ENCODE results near the gene CAPN3. TPM values are rescaled to one million over a fixed set of nuclear protein-coding genes. Genes with fewer than 3 reads are reported as not detected.
A peak's percentile ranks its signal among the peaks of the same experiment; 100 is the strongest.

CAPN3 gene
- total and polyA plus RNA-seq, 4 donors, result 19.2 to 46.7 (median 35.2) TPM

- Histone ChIP-seq H3K9me3 (ENCODE audit: control insufficient read depth, insufficient read depth, low read length) (no peaks in the 10 kb centered on the region), H3K36me3 (ENCODE audit: control insufficient read depth, insufficient read depth, low read length) (peaks cover 6% of the 10 kb centered on the region), H3K27ac (ENCODE audit: low read depth, low read length) (peak overlapping the region; percentile 78), H3K4me3 (ENCODE audit: low read depth, low read length) (peak overlapping the region; percentile 21), H3K27me3 (ENCODE audit: control insufficient read depth, insufficient read depth, low read length) (no peaks in the 10 kb centered on the region), H3K4me1 (ENCODE audit: control insufficient read depth, insufficient read depth, low read length) (peaks cover 6% of the 10 kb centered on the region)
- no peak for DNase-seq (ENCODE audit: low read depth in 4 of 6, low spot score in 6 of 6)
These were observed 97.2 kb downstream of the CAPN3 start for GRCh38 chr15:42456531-42456930.

GRCh38 chr15:42456971-42457370 is 97.7 kb downstream of the CAPN3 start:
- H3K27me3 ChIP-seq (ENCODE audit: control insufficient read depth, insufficient read depth, low read length), result no peaks in the 10 kb centered on the region
- no peak for DNase-seq (ENCODE audit: low read depth in 4 of 6, low spot score in 6 of 6)
- peaks cover 4% of the 10 kb centered on the region for H3K36me3 ChIP-seq (ENCODE audit: control insufficient read depth, insufficient read depth, low read length)
- peak overlapping the region; percentile 78 for H3K27ac ChIP-seq (ENCODE audit: low read depth, low read length)
- no peaks in the 10 kb centered on the region for H3K9me3 ChIP-seq (ENCODE audit: control insufficient read depth, insufficient read depth, low read length)
- peak overlapping the region; percentile 21 for H3K4me3 ChIP-seq (ENCODE audit: low read depth, low read length)
- H3K4me1 ChIP-seq (ENCODE audit: control insufficient read depth, insufficient read depth, low read length), result peaks cover 6% of the 10 kb centered on the region
- 17% methylated on average over 2 of the region's 3 CpGs for WGBS (ENCODE audit: insufficient coverage)

- no peaks in the 10 kb centered on the region for H3K27me3 ChIP-seq (ENCODE audit: control insufficient read depth, insufficient read depth, low read length)
- H3K4me1 ChIP-seq (ENCODE audit: control insufficient read depth, insufficient read depth, low read length), result peaks cover 6% of the 10 kb centered on the region
- H3K27ac ChIP-seq (ENCODE audit: low read depth, low read length), result peak overlapping the region; percentile 78
- peak; percentile 31 to 91 (median 54) for DNase-seq (ENCODE audit: low read depth in 4 of 6, low spot score in 6 of 6)
- 29% methylated on average over 7 of the region's 8 CpGs for WGBS (ENCODE audit: insufficient coverage)
- H3K9me3 ChIP-seq (ENCODE audit: control insufficient read depth, insufficient read depth, low read length), result no peaks in the 10 kb centered on the region
- H3K36me3 ChIP-seq (ENCODE audit: control insufficient read depth, insufficient read depth, low read length), result peaks cover 9% of the 10 kb centered on the region
- peak overlapping the region; percentile 21 for H3K4me3 ChIP-seq (ENCODE audit: low read depth, low read length)
These were observed 98.4 kb downstream of the CAPN3 start for GRCh38 chr15:42457445-42458442.

GRCh38 chr15:42461261-42461660 is 102.0 kb downstream of the CAPN3 start:
- peaks cover 6% of the 10 kb centered on the region for H3K4me1 ChIP-seq (ENCODE audit: control insufficient read depth, insufficient read depth, low read length)
- no peak overlapping the region for H3K4me3 ChIP-seq (ENCODE audit: low read depth, low read length)
- WGBS (ENCODE audit: insufficient coverage), result no CpG with 5 or more reads among the region's 3 CpGs
- DNase-seq (ENCODE audit: low read depth in 4 of 6, low spot score in 6 of 6), result peak in 1 of 6 donors; percentile 18
- no peaks in the 10 kb centered on the region for H3K27me3 ChIP-seq (ENCODE audit: control insufficient read depth, insufficient read depth, low read length)
- H3K36me3 ChIP-seq (ENCODE audit: control insufficient read depth, insufficient read depth, low read length), result peaks cover 10% of the 10 kb centered on the region
- no peaks in the 10 kb centered on the region for H3K9me3 ChIP-seq (ENCODE audit: control insufficient read depth, insufficient read depth, low read length)
- H3K27ac ChIP-seq (ENCODE audit: low read depth, low read length), result no peak overlapping the region

Small RNAs within 50 kb of the gene (small RNA-seq; reads per million reads assigned to genes)
- not detected for gene RNU6-188P (ENCODE audit: low replicate concordance)

Other genes starting within 250 kb of the CAPN3 start
- gene PLA2G4F, start 202.9 kb upstream of the CAPN3 start, total RNA-seq, result under 1 TPM in 1 of 2 donors, not detected in 1; 0.11 TPM
- gene PLA2G4F, start 202.9 kb upstream of the CAPN3 start, polyA plus RNA-seq (ENCODE audit: insufficient read length in 2 of 2), result under 1 TPM; 0.21 to 0.25 TPM
- 10 to 100 TPM; 61.4 to 65.1 TPM for gene VPS39, start 151.2 kb upstream of the CAPN3 start, total RNA-seq
- 10 to 100 TPM; 68.8 to 77.6 TPM for gene VPS39, start 151.2 kb upstream of the CAPN3 start, polyA plus RNA-seq (ENCODE audit: insufficient read length in 2 of 2)
- gene GANC, start 86.3 kb upstream of the CAPN3 start, total RNA-seq, result 10 to 100 TPM; 23.1 to 24.8 TPM
- gene GANC, start 86.3 kb upstream of the CAPN3 start, polyA plus RNA-seq (ENCODE audit: insufficient read length in 2 of 2), result 10 to 100 TPM; 19.7 to 20.9 TPM
- 10 to 100 TPM; 59.7 to 95.1 TPM for gene TMEM87A, start 86.1 kb upstream of the CAPN3 start, total RNA-seq
- gene TMEM87A, start 86.1 kb upstream of the CAPN3 start, polyA plus RNA-seq (ENCODE audit: insufficient read length in 2 of 2), result 10 to 100 TPM; 52.6 to 56.5 TPM
- 10 to 100 TPM; 66.9 to 76.8 TPM for gene ZNF106, start 131.6 kb downstream of the CAPN3 start, total RNA-seq
- 10 to 100 TPM; 29.2 to 34.6 TPM for gene ZNF106, start 131.6 kb downstream of the CAPN3 start, polyA plus RNA-seq (ENCODE audit: insufficient read length in 2 of 2)
- gene SNAP23, start 136.1 kb downstream of the CAPN3 start, total RNA-seq, result 10 to 100 TPM; 39.1 to 56.5 TPM
- 10 to 100 TPM; 40.2 to 45.0 TPM for gene SNAP23, start 136.1 kb downstream of the CAPN3 start, polyA plus RNA-seq (ENCODE audit: insufficient read length in 2 of 2)
- 10 to 100 TPM; 24.1 to 30.9 TPM for gene LRRC57, start 189.3 kb downstream of the CAPN3 start, total RNA-seq
- 10 to 100 TPM; 22.8 to 26.8 TPM for gene LRRC57, start 189.3 kb downstream of the CAPN3 start, polyA plus RNA-seq (ENCODE audit: insufficient read length in 2 of 2)
- gene HAUS2, start 189.3 kb downstream of the CAPN3 start, total RNA-seq, result 10 to 100 TPM; 30.2 to 46.5 TPM
- 10 to 100 TPM; 31.2 to 34.2 TPM for gene HAUS2, start 189.3 kb downstream of the CAPN3 start, polyA plus RNA-seq (ENCODE audit: insufficient read length in 2 of 2)
- 10 to 100 TPM; 17.3 to 26.2 TPM for gene STARD9, start 216.1 kb downstream of the CAPN3 start, total RNA-seq
- 10 to 100 TPM; 11.1 to 16.6 TPM for gene STARD9, start 216.1 kb downstream of the CAPN3 start, polyA plus RNA-seq (ENCODE audit: insufficient read length in 2 of 2)